HG02943 (cell line): ENCODE data around the gene FA2H.

ENCODE experiments used
- ATAC-seq: cut with Tn5 transposase; IDR thresholded peaks from one replicate; pipeline ENCODE4 v1.9.1; 2021; ENCODE audit warnings: mild to moderate bottlenecking, low read depth, moderate library complexity; ENCODE audit not compliant: unreplicated experiment

Gene FA2H

DNA sequence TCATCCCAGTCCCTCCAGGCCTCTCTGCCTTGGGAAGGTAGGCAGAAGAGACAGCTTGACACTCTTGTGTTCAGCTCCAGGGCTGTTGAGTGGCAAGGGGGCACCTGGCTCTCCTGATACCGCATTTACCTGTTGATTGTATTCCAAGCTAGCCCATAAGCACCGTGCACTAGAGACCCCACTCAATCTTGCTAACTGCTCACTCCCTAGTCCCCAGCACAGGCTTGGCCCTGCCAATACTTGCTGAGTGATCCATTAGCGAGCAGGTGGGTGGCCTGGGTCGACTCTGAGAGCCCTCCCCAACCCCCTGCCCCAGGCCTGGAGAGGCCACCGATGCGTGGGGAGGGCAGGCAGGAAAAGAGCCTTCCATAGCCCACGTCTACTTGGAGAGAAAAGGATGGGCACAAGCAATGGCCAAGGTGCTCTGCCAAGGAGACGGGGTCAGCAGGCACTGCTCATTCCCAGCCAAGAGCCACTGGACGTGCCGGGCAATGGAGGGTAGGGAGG, 29.5 kb downstream of the FA2H start:
- no peak for ATAC-seq

- ATAC-seq: no peak
Observed at GRCh38 chr16:74744566-74744965, 30.1 kb downstream of the FA2H start.

DNA sequence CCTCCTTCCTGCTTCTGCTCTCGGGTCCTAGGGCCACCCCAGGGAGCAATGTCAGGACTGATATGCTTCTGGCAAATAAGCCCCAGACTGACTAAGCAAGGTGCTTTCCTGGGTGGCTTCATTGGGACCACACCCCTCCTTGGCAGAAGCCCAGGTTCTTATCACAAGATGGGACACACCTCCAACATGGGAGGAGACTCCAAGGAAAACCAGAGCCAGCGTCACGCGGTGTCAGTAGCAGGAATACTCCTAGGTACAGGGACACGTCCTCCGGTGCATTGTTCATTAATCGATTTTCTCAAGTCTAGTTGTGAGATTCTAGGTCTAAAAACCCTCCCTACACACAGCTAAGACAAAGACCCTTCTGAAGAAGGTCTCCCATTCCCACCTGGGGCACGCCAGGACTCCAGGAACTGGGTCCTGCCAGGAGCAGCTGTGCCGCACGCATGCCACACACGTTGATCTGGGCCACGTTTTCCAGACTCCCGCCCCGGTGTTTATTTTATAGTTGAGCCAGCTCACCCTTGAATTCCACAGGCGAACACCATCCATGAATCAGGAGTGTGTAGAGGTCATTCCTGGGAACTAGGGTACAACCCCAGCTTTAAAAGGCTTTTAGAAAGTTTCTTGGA, 30.8 kb downstream of the FA2H start:
- no peak for ATAC-seq

DNA sequence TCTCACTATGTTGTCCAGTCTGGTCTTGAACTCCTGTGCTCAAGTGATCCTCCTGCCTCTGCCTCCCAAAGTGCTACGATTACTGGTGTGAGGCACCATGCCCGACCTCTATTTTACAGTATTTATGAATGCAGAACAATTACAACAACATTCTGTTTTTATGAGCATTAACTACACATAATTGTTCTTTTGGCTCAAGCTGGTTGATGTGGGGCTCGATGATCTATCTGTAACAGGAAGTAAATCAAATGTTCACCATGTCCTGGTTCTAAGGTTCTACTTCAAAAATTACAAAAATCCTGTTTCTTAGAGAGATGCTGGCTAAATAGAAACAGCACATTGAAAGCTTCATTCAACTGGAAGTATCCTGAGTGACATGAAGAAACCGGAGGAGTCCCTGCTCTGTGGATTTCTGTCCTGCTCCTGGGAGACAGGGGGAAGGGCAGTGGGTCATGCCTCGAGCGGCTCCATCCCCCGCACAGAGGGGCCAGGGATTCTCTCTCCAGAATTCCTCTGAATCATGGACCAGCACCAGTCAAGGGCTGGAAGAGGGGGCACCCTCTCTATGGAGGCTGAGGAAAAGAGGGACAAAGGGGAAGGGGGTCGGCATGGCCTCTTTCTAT, 31.5 kb downstream of the FA2H start:
- ATAC-seq: no peak

GRCh38 chr16:74742051-74742481, 32.6 kb downstream of the FA2H start:
- no peak for ATAC-seq

DNA sequence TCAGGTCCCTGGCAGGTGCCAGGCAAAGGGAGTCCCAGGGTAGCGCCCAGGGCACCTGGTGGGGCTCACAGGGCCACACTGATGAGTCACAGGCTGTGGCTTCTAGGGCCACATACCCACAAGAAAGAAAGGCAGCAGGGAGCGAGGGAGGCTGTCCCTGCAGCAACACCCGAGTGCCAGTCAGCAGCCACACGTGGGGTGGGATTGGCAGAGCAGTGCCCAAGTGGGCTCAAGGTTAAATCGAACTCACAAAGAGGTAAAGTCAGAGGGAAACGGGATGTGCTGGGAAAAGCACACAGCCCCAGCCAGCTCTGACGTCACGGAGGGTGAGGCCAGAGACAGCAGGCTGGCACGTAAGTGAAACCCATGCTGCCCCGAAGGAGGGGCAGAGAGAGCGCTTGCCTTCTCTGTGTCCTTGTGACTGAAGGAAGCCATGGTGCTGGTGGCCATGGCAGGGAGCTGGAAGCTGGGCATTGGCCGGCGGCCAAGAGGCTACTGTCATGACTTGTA, 33.8 kb downstream of the FA2H start:
- ATAC-seq: no peak

GRCh38 chr16:74739275-74739674, 35.3 kb downstream of the FA2H start:
- no peak for ATAC-seq

DNA sequence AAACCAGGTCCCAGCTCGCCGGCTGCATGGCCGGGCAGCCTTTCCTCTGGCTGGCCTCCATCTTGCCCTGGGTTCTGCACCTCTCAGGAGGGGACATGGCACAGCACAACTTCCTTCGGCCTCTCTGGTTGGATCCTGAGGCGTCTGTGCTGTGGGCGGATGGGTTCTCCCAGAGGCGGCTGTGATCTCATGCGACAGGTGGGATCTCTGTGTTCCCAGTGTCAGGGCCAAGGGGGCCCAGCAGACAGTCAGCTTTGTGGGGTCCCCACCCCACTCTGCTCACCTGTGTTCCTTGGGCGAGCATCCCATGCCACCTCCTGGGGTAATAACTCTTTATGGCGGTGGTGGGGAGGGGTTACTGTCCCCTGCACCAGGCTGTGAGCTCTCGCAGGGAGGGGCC, 35.8 kb downstream of the FA2H start:
- no peak for ATAC-seq

DNA sequence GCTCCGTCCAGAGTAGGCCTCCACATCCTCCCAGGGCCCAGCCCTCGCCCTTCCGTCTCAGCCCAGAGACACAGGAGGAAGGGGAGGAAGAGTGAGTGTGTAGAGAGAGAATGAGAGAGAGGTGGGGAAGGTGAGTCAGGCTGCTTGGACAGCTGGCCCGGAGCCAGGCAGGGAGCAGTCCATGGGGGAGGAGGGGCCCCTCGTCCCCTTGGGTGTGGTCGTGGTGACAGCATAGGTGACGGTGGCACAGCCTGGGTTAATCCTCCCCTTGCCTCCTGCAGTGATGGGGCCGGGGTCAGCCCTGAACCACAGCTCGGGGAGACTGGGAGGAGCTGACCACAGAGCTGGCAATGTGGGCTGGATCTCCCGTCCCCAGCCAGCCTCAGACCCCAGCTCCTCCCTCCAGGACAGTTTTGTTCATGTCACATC, 36.5 kb downstream of the FA2H start:
- no peak for ATAC-seq

GRCh38 chr16:74737521-74737920, 37.1 kb downstream of the FA2H start:
- ATAC-seq: no peak

DNA sequence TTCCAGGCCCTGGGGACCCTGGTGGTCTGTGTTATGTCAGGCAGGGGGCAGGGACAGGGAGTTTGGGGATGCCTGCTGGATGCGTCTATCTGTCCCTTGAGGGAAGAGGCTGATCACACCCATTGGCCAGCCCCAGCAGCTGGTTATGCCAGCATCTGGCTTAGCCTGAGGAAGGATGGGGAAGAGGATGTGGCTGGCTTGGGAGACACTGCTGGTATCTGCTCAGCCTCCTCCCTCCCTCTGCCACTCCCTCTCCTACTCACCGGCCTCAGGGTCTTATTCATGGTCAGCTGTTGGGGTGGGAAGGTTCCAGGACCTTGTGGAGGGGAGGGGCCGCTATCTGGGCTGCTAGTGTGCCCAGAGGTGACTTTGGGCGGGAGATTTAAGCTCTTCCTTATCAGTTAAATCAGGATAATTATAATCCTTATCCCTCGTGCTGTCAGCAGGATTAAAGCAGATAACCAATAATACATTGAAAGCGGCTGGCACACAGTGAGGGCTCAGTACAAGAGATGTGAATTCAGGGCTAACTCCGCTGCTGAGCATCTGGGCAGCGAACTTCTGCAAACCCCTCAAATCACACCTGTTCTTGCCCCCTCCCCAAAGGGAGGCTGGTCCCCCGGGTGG, 38.0 kb downstream of the FA2H start:
- no peak for ATAC-seq

DNA sequence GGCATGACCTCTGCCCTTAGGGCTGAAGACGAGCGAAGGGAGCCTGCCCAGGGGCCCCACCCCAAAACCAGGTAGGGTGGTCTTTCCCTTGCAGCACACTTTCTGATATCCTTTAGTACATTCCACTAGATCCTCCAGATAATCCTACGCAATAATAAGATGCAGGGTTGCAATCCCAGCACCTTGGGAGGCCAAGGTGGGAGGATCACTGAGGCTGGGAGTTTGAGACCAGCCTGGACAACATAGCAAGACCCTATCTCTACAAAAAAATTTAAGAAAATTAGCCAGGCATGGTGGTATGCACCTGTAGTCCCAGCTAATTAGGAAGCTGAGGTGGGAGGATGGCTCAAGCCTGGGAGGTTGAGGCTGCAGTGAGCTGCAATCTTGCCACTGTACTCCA, 39.1 kb downstream of the FA2H start:
- ATAC-seq: no peak

GRCh38 chr16:74735162-74735452, 39.5 kb downstream of the FA2H start:
- no peak for ATAC-seq

- ATAC-seq: no peak
Observed at GRCh38 chr16:74734361-74735161, 40.1 kb downstream of the FA2H start.

GRCh38 chr16:74732707-74733350, 41.8 kb downstream of the FA2H start:
- ATAC-seq: no peak

DNA sequence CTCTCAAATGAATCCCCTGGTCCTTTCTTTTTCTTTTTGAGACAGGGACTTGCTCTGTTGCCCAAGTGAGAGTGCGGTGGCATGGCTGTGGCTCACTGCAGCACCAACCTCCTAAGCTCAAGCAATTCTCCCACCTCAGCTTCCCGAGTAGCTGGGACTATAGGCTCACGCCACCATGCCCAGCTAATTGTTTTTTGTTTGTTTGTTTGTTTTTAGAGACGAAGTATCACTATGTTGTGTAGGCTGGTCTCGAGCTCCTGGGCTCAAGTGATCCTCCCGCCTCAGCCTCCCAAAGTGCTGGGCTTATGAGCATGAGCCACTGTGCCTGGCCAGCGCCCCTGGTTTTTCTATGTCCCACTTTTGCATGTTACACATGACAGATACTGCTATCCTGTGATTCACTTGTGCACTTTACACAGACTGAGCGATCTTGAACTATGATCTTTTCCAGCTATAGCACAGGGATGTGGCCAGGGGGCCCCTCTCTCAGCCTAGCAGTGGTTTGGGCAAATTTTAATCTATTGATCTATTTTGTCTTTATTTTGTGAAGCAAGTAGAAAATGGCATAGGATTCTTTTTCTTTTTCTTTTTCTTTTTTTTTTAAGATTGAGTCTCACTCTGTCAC, 42.7 kb downstream of the FA2H start:
- no peak for ATAC-seq

DNA sequence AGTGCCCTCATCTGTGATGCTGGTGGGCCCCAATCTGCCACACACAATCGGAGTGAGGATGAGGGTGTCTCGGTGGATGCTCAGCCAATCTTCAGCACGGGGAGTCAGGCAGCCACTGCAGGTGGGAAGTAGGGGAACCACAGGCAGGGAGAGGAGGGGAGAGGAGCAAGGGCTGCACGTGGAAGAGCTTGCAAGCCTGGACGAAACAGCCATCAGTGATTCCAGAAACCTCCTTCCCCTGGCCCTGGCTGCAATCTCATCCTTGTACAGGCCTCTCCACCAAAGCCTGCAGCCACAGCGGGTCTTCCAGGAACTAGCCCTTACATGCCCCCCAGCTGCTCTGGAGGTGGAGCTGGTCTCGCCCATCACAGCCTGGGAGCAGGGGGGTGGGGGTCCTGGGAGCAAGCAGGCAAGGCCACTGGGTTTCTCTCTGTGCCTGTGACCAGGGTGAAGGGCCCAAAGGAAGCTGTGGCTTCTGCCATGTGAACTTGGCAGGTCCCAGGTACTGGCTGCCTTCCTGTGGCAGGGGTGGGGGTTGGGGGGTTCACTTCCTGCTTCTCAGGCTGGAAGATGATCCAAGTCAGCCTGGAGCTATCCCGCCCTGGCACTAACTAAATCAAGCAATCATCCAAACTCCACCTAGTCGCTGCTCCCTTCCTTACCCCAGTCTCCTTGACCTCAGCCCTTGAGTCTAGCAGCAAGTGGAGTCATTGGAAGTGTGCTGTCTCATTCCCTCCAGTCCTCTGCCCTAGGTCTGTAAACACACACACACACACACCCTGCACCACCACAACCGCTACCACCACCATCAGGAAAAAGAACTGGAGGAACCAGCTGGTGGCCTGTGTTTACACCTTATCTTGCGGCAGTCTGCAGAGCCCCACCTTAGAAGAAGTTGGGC, 44.6 kb downstream of the FA2H start:
- no peak for ATAC-seq

- no peak for ATAC-seq
Observed at GRCh38 chr16:74727903-74728302, 46.7 kb downstream of the FA2H start.

DNA sequence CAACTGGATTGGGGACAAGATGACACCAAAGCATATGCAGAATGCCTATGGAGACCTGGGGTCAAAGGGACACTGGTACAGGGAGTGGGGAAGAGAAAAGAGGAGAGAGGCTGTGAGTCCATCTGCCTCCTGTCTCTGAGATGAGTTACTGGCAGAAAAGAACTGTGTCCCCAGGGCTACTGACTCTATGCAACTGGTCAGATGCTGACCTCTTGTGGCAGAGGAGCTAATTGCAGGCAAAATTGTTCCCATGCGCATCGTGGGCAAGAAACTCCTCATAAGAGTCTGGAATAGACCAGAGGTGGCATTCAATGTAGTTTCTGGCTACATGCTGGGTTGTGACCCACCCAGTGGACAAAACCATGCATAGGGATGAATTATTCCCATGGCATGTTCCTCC, 47.9 kb downstream of the FA2H start:
- ATAC-seq: no peak
